SHP77 (cell line): Measurements from ENCODE around the gene OR56A4.

ENCODE experiments used
- DNase-seq, 2 experiments: peaks; one replicate each; lab custom pipeline; 2025; lab: John Stamatoyannopoulos, UW

OR56A4 gene, protein sequence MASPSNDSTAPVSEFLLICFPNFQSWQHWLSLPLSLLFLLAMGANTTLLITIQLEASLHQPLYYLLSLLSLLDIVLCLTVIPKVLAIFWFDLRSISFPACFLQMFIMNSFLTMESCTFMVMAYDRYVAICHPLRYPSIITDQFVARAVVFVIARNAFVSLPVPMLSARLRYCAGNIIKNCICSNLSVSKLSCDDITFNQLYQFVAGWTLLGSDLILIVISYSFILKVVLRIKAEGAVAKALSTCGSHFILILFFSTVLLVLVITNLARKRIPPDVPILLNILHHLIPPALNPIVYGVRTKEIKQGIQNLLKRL

DNA sequence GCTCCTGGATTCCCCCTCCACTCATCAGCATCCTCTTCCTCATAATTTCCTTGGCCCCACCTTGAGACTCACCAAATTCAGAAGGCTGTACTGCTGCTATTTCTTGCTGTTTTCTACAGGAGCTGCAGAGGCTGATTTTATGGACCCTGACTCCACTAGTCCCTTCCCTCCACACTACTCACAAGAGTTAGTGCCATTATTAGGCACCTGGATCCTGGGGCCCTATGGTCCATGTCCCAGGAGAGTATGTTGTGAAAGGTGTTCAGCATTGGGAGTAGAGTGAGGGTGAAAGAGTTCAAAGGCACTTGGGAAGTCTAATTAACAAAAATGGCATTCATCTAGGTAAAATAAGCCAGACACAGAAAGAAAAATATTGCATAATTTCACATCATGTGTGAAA lies at the start of gene OR56A4:
Gene OR56A4 (minus strand): TSS at position 101 of the 400 bp plus-strand sequence. CDS start 3,954 bp downstream, outside the sequence.
- no peak for DNase-seq

DNA sequence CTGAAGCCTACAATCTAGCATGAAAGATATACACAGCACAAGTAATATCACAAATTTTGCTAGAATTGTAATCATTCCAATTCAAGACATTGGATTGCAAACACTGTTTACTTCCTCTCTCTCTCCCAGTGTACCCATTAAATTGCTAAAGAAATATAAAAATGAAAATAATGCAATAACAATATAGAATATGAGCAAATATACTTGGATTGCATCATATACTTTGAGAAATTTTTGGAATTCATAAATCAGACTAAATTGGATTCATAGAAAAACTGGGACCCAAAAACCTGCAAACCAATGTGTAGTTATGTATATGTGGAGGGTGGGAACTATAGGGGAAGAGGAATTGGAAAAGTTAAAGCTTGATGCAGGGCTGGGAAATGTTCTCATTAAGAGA lies 48.8 kb upstream of the OR56A4 start:
- no peak for DNase-seq

DNA sequence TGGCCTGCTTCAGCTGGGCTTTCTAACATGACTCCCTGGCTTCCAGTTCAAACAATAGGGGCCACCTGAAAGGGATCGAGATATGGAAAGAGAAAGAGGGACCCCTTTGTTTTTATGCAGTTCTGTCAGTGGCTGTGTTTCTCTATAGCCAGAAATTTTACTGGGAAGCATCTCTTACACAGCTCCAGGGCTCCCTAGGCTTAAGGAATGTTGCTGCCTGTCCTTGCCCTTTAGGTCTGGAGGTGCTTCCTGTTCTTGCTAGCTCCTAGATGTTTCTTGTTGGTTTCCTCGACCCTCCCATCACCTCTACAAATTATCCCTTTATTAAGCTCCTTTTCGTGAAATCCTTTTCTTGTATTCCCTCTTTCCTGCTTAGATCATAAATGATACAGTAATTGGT lies 45.6 kb upstream of the OR56A4 start:
- no peak for DNase-seq

DNA sequence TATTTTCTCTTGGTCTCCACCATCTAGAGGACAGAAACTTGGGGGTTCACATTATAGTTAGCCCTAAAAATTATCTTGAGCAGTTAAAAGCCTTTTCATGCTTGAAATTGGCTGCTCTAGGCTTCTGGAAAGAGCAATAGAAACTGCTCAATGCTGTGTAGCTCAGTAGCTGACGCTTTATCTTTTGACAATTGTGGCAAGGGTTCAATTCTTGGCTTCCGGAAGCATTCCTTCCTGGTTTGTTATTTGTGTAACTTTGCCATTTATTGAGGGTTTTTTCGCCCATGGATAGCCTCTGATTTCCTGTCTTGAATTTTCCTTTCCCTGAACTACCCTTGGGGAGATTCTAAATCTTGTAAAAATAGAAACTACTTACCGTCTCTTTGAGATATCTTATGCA lies 34.1 kb upstream of the OR56A4 start:
- no peak for DNase-seq

DNA sequence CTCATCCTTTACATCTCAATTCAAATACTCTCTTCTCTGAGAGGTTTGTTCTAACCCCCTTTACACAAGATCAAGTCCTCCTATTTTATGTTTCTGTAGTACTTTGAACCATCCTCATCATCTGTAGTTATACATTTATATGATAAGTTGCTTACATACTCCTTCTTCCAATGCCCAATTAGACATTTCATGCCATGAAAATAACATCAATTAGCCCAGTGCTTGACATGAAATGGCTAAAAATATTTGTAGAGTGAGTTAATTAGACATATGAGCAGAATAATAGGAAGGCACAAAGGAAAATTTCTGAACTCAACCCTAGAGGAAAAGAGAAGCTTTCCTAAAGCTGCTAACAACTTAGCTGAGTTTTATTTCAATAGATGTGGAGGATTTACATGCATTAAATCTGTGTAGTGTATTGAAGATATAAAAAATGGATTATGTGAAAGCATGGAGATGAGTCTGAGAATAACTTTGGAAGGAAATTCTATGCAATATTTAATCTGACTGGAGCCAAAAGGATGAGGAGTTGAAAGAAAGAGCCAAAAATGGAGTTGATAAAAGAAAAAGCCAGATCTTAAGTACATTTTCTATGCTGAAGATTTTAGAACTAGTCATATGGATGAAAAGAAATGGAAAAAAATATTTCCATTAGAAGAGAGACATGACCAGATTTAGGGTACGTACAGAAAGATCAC lies 24.1 kb upstream of the OR56A4 start, which contains the start of gene OR56A1:
Gene OR56A1 (minus strand): TSS at position 51 of the 698 bp plus-strand sequence. CDS start 3,066 bp downstream, outside the sequence.
- DNase-seq, result no peak

DNA sequence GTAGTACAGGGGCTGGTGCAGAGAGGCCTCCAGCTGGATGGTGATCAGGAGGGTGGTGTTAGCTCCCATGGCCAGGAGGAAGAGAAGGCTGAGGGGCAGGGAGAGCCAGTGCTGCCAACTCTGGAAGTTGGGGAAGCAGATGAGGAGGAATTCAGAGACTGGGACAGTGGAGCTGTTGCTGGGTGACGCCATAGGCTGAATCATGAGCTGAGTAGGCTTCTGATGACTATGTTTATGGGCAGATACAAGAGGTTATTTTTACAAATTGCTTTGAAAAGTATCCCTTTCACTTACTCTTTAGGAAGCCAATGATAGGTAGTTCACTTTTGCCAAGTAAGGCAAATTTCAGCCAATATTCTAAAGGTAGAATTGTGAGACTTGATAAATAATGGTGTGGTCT lies 20.8 kb upstream of the OR56A4 start:
- no peak for DNase-seq

DNA sequence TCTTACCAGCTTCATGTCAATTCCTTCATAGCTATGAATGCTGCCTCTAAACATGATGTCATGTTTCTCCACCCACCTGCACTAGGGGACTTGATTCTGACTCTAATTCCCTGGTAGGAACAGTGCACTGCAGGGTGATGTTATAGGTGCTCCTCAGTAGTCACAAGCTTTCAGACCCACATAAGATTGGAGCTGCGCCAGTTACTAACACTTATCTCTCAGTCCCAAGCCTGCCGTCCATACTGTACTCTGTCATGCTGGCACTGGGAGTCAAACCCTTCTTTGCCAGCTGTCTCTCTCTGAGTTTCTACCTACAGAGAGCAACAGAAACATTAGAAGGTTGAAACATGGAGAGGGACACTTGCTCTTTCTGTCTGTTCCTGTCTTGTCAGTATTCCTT lies 18.3 kb upstream of the OR56A4 start:
- no peak for DNase-seq

DNA sequence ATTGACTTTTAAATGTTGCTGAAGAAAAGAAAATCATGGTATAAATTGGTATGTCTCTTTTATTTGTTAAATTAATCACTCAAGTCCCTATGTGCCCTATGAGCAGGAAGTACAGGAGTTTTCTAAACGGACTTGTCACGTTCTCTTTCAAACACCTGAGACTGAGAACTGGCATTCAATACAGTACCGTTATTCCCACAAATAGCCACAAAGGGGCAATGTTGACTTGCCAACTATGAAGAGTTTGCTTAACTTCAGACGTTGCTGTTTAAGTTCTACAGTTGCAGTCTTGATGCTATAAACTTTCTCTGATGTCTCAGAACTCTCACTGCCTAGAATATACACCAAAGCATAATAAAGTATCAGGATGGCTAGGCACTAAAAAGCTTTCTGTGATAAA lies 16.2 kb upstream of the OR56A4 start:
- DNase-seq, result peak in 1 of 2 experiments; percentile 1

DNA sequence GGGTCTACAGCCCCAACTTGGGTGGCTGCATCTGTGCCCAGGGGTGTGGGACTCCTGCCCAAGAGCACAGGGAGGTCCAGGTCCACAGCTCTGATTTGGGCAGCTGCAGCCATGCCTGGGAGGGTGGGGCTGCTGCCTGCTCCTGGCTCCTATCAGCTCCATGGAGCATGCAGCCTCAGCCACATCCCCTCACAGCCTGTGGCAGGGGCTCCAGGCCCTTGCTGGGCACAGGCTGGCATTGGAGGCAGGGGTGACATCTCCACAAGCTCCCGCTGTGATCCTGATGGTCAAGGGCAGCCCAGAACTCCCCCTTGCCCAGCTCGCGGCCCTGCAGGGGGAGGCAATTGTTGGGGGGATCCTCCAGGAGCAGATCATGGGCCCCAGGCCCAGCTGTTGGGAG lies 6.3 kb upstream of the OR56A4 start:
- DNase-seq, result no peak

DNA sequence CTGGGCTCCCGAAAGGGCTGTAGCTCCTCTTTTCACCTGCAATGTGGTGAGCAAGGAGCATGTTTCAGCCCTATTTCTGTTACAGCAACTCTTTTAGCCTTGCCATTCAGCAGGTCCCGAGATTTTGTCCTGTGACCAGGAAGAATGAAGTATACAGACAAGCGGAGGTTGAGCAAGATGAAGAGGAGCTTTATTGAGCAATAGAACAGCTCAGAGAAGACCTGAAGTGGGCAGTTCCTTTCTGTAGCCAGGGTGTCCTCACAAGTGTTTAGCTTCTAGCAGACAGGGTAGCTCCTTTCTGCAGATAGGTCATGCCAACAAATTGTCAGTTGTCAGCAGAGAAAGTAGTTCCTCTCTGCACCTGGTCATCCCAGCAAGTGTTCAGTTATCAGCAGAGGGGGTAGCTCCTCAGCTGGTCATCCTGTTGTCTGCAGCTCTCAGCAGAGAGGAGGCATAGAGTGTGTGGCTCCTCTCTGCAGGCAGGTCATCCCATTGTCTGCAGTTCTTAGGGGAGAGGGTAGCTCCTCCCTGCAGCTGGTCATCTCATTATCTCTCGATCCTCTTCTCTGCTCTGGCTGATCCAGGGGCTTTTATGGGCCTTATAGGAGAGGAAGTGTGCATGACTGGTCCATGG lies 5.4 kb upstream of the OR56A4 start:
- no peak for DNase-seq

DNA sequence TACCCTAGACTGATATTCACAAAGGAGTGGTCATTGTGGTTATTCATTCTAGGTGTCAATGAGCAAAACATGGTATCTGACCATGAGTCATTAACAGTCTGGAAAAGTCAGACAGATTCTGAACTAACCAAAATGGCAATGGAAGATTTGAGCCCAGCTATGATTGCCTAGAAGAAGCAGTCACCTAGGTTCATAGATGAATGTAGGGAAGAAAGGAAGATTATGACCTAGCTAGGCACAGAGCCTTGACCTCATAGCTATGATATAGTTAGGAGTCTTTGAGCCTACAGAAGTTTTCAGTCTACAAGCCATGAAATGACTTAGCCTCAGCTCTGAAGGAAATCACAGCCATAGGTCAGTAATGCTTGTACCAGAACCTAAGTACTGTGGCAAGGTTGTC lies 351 bp downstream of the OR56A4 start:
- DNase-seq, result no peak

DNA sequence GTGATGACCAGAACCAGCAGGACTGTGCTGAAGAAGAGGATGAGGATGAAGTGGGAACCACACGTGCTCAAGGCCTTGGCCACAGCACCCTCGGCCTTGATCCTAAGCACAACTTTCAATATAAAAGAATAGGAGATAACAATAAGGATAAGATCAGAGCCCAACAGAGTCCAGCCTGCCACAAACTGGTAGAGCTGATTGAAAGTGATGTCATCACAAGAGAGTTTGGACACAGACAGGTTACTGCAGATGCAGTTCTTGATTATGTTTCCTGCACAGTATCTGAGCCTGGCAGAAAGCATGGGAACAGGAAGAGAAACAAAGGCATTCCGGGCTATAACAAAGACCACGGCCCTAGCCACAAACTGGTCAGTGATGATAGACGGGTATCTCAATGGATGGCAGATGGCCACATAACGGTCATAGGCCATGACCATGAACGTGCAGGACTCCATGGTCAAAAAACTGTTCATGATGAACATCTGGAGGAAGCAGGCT lies 4.5 kb downstream of the OR56A4 start:
- DNase-seq, result no peak

DNA sequence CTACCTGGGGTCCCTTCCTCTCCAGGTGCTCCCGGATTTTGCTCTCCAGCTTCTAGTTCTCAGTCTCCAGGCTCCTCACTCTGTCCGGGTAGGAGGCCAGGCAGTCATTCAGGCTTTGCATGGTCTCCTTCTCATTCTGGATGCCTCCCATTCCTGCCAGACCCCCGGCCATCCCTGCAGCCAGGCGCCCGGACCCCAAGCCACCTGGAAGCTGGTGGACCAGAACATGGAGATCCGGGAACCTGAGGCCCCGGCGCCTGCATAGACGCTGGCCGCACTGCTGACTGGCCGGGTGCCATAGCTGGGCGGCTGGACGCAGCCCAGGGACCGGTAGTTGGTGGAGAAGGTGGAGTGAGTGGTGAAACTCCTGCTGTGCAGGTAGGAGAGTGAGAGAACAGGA lies 12.0 kb downstream of the OR56A4 start:
- no peak for DNase-seq

DNA sequence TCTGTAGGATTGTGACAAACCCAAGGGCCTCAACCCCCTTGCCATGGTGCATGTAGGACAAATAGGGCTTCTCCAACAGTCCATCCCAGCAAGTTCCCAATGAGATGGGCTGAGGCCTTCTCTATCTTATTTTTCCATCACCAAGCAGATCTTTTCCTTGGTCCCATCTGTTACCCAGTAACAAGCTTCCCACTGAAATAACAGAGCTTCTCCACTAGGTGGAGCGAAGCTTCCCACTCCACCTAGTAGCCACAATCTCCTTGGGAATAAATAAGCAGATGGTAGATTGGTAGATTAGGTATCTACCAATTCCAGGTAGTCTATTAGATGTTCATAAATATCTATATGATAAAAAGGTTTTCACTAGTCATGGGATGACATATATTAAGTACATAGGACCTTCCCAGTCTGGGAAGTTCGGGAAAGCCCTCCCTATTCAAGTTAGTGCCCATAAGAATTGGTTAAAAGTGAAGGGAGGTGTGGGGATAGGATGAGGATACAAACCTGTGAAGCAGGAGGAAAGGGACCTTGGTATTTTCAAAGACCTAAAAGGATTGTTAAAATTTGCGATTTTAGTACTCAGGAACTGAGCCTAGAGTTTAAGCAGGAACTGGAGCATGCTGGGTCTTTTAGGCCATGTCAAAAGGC lies 14.0 kb downstream of the OR56A4 start:
- no peak for DNase-seq

DNA sequence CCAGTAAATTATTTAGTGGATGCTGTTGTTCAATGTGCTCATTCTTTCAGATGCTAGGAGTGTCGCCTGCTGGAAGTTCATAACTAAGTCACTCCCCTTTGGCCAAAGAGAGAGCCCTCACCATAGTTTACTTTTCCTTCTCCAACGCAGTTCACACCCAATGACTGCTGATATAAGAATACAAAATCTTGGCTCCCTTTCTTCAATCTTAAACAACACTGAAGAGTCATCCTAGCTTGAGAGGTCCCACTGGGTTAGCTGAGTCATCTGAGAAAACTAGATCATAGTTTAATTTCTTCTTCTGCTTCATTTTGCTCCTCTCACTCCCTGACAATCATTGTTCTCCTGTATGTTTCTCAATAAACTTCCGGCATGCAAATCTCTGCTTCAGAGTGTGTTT lies 14.6 kb downstream of the OR56A4 start:
- no peak for DNase-seq

DNA sequence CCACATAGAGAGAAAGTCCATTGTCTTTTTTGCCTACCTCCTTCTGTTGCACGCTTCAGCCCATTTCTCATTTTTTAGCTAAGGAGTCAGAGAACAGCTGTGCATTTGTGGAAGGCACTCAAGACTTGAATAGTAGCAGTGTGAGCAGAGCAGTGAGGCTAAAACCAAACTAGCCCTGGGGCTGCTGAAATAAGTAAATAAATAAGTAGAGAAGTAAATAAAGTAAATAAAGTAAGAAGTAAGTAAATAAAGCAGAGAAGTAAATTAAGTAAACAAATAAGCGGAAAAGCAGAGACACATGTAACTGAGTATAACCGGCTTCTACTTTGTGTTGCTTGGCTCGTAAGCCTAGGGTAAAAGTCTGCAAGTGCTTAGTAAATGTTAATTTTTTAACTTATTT lies 17.5 kb downstream of the OR56A4 start:
- DNase-seq, result no peak

DNA sequence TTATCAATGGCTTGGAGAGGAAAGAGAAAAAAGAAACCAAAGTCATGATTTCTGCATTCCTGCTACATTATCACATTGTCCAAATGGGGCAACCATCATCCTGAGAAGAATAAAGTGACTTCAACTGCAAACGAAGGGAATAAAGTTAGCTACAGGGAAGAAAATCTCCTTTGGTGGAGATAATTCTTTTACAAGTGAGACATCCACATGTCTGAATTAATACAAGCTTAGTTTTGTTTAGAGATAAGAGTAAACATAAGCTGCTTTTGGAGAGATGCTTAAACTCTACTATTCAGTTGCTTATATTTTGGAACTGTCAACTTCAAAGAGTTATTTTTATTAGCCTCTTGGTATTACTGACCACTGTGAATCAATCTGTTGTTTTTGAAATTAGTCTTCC lies 19.9 kb downstream of the OR56A4 start, which contains the start of gene OR52L1:
Gene OR52L1 (minus strand): TSS at position 101 of the 400 bp plus-strand sequence. CDS start 55 bp downstream, at position 46.
- DNase-seq, result no peak

DNA sequence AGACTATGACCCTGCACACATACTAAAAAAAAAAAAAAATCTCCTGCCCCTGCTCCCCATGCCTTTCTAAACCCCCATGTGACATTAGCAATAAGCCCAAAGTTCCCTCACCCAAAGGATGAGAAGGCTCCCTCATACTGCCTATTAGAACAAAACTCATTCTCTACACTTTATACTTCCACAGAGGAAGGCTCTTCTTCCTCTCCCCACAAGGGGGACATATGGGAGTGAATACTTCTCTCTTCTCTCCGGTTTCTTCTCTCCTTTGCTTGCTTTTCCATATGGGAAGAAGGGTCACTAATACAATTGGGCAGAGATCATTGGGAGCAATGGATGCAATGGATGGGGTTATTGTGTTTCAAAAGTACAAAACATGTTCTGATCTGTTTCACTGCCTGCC lies 23.3 kb downstream of the OR56A4 start:
- no peak for DNase-seq

DNA sequence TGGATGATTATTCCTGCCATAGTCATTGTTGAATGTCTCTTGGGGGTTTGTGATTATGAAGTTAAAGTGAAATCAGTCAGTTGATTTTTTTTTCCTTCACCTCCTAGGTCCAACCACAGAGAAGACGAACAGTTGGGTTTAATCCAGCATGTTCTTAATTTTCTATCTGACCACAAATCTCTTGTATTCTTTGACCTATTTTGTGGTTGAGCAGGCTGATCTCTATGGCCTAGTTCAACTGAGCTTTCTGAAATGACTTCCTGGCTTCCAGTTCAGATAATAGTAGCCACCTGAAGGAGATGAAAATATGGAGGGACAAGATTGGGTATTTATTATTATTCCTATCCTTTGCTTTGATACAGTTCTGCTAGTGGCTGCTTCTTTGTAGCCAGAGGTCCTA lies 33.2 kb downstream of the OR56A4 start:
- no peak for DNase-seq

DNA sequence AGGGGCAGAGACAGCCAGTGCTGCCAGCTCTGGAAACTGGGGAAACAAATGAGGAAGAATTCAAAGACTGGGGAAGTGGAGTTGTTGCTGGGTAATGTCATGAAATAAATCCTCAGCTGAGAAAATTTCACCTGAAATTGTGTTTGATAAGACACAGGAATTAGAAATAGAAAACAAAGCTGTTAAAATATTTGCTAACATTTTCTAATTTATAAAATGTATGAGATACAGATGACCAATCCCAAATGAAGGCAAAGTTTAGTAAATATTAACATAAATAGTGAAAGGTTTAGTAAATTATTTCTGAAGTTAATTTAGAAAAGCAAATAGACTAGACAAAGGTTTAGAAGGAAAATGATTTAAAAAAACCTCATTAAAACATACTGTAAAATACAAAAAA lies 38.4 kb downstream of the OR56A4 start, which contains the start of gene OR56A5:
Gene OR56A5 (minus strand): TSS at position 101 of the 400 bp plus-strand sequence. CDS start 0 bp downstream, at position 101.
- no peak for DNase-seq

DNA sequence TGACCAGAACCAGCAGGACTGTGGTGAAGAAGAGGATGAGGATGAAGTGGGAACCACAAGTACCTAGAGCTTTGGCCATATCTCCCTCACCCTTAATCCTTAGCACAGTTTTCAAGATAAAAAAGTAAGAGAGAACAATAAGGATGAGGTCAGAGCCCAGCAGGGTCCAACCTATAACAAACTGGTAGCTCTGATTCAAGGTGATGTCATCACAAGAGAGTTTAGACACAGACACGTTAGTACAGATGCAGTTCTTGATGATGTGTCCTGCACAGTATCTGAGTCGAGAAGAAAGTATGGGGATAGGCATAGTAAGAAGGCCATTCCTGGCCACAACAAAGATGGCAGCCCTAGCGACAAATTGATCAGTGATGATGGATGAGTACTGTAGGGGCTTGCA lies 39.0 kb downstream of the OR56A4 start:
- no peak for DNase-seq

DNA sequence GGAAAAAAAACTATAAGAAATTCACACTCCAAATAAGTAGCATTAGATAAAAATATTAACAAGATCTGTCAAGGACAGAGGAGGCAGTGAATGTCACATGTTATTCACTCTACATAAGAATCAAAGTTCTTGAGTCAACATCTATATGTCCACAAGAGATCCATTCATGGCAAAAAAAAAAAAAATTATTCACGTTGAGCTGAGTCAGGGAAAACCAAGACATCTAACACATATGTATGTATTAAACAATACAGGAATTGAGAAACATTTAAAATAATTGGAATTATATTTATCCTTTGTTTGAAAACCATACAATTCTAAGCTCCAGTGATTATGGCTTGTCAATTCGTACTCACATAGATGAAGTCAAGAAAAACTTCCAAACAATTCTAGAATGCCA lies 39.8 kb downstream of the OR56A4 start:
- DNase-seq, result no peak
